HUDEP-2 (cell line): Measurements from ENCODE around the gene GPD1L.
"Not testable (repeated sequence)": the region's sequence is repeated elsewhere in the genome, so short reads cannot be mapped to it uniquely, and the experiment has no call there.

ENCODE experiments used
- DNase-seq, 76 experiments: peaks; one replicate each; lab custom pipeline; 2025; ENCODE audit not compliant: unreplicated experiment in 76 of 76; lab: John Stamatoyannopoulos, UW

GPD1L gene

DNA sequence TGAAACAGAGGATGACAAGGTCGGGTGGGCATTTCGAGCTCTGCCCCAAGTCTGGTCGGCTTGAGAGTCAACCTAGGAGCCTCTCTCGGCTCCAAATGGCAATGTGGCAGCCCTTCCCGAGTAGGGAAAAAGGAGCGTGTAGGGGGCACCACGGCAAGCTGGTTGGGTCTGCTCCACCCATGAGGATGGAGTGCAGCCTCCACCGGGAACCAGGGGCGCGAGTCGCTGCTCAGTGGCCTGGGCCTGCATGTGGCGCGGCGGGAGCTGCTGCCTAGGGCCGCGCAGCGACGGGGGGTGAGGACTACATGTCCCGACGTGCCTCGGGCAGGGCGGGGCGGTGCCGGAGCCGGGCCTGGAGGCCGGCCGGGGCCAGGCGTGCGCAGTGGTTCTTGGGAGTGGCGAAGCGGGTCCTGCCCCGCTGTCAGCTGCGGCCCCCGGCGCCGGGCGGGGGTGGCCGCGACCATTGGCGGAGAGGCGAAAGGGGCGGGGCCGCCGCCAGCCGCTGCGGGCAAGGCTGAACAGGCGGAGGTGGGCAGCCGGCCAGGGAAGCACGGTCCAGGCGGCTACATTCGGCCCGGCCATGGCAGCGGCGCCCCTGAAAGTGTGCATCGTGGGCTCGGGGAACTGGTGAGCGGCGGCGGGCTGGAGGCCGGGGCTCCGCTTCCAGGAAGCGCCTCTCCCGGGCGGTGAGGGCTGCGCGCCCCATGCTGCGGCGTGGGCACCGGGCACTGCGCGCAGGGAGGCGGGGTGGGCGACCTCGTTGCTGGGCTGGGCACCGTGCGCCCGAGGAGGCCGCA lies at the start of gene GPD1L:
Gene GPD1L, plus strand, starts transcription at position 489 of the 797 bp plus-strand sequence. Its CDS starts 92 bp downstream, at position 581.
- peak; percentile 11 to 97 (median 90) for DNase-seq

DNA sequence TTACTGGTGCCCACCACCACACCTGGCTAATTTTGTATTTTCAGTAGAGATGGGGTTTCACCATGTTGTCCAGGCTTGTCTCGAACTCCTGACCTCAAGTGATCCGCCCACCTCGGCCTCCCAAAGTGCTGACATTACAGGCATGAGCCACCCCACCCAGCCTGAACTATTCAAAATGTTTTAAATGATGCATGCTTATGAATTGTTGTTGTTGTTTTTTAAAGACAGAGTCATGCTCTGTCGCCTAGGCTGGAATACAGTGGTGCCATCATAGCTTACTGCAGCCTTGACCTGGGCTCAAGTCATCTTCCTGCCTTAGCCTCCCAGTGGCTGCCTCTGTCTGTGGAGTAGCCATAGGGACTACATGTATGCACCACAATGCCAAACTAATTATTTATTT lies 48.0 kb upstream of the GPD1L start:
- not testable (repeated sequence) for DNase-seq

- no peak for DNase-seq
These were observed 43.4 kb upstream of the GPD1L start for GRCh38 chr3:32062950-32063582.

- DNase-seq = no peak
These were observed 39.7 kb upstream of the GPD1L start for GRCh38 chr3:32066686-32067085.

DNA sequence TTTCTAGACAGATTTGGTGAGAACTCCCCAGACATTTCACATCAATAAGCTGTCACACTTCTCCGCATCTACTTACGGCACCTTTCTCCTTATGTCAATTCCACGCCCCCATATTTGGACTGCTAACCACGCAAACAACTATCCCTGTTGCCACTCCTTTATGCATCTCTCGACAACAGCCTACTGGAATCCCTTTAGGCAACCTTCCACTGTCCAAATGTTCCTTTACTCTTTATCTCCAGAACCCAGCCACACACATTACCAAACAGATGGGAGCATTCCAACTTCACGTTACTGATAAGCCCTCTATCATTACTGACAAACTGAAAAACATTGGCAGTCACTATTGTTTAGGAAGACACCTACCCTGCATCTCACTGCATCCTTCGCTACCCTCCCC lies 32.2 kb upstream of the GPD1L start:
- DNase-seq = peak in 60 of 76 experiments; percentile 1 to 81 (median 38)

DNA sequence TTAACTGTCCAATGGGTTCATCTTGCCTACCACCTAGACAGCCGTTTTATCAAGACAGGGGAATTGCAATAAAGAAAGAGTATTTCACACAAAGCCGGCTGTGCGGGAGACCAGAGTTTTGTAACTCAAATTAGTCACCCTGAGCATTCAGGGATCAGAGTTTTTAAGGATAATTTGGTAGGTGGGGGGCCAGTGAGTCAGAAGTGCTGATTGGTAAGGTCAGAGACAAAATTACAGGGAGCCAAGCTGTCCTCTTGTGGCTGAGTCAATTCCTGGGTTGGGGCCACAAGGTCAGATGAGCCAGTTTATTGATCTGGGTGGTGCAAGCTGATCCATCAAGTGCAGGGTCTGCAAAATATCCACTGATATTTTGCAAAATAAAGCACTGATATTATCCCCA lies 29.9 kb upstream of the GPD1L start:
- DNase-seq = no peak

DNA sequence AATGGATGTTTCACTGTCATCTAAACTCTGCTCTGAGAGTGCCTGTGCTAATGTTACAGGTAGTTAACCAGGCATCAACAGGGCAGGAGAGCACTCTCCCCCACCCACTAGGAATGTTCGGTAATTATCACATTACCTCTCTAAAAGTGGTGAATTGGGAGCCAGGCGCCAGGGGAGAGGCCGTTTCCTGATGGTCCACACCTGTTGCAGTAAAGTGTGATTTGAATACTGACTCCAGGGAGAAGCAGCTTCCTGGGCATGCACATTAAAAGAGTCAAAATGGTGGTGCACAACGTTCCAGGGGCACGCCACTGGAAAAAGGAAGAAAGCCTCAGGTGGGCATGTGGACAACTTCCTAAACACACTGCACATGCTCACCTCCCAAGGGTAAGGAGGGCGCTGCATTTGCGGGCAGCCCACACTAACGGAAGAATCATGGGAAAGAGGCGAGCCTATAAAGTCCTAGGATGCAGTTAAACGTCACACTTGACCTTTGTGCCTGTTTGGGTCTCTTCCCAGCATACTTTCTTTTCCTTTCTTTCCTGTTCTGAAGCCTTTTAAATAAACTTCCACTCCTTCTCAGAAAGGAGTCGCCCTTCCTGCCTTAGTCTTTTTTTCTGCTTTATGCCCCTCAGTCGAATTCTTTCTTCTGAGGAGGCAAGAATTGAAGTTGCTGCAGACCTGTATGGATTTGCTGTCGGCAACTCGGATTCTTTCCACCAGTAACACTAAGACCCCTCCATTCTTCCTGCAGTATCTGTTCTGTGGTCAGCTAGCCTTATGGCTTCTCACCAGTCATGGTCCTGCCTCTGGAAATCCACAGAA lies 28.9 kb upstream of the GPD1L start:
- no peak for DNase-seq

DNA sequence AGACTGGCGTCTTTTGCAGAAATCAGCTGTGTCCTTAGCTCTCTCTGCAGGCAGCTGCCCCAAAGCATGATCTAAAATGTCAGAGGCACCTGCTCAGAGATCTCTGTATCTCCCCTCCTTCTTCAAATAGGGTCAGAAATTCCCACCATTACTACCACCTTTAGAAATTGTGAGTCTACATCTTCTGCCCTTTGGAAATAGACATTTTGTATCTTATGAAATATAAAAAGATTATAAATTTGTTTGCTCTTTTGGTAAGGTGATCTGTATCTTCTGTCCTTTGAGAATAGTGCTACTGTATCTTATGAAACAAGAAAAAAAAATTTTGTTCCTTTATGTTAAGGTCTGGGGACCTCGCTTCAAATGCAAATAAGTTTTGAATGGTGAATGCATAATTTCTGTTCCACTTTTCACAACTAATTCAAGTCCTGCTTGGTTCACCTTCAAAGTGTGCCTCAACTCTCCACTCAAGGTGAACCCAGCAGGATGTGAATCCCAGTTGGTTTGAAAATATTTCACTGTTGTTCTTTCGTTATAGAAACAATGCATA lies 28.3 kb upstream of the GPD1L start:
- no peak for DNase-seq

- DNase-seq = no peak
These were observed 27.6 kb upstream of the GPD1L start for GRCh38 chr3:32078864-32079263.

DNA sequence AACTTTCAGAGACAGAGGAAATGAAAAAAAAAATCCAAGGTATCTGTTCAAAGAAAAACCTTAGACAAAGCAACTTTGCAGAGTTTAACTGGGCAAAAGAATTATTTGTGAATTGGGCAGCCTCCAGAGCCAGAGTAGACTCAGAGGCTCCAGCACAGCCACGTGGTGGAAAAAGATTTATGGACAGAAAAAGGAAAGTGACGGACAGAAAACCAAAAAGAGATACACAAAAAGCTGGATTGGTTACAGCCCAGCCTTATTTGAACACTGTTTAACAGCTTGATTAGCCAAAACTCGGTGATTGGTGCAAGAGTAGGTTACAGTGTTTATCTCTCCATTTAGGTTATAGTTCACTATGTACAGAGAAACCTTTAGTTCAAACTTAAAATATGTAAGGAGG lies 23.7 kb upstream of the GPD1L start:
- DNase-seq = no peak

GRCh38 chr3:32083702-32084270 lies 22.6 kb upstream of the GPD1L start:
- DNase-seq = no peak

DNA sequence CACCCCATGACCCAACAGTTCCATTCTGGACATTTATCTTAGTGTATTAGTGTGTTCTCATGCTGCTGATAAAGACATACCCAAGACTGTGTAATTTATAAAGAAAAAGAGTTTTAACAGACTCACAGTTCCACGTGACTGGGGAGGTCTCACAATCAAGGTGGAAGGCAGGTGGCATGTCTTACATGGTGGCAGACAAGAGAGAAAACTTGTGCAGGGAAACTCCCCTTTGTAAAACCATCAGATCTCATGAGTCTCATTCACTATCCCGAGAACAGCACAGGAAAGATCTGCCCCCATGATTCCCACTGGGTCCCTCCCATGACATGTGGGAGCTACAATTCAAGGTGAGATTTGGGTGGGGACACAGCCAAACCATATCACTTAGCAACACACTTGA lies 21.6 kb upstream of the GPD1L start:
- no peak for DNase-seq

- no peak for DNase-seq
These were observed 20.0 kb upstream of the GPD1L start for GRCh38 chr3:32086464-32086863.

GRCh38 chr3:32089476-32089875 lies 16.9 kb upstream of the GPD1L start:
- DNase-seq = peak in 2 of 76 experiments; percentile 31 to 36

DNA sequence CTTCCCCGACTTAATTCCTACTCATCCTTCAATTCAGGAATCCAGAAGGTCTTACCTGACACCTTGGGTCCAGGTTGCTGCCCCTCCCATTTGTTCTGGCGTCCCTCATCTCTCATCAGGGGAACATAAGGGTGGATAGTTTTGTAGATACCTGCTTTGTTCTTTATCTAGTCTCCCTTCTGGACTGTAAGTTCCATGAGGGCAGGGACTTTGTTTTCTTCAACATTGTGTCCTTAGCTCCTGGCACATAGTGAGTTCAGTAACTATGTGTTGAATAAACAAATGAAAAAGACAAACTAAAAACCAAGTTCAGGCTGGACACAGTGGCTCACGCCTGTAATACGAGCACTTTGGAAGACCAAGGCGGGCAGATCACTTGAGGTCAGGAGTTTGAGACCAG lies 13.2 kb upstream of the GPD1L start:
- DNase-seq = no peak

DNA sequence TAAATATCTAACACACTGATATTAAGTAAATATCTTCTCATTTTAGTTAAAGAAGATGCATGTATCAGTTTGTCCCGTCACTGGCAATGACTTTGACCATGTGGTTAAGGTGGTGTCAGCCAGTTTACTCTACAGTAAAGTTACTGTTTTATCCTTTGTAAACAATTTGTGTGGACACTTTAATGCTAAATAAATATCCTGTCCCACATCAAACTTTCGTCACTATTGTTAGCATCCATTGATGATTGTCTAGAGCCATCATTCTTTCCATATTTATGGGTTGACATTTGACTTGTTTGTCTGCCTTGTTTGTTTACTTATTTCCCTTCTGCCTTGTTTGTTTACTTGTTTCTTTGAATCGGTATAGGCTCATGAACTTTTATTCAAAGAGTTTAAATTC lies 11.0 kb upstream of the GPD1L start:
- DNase-seq = no peak

GRCh38 chr3:32097768-32098167 lies 8.7 kb upstream of the GPD1L start:
- no peak for DNase-seq

DNA sequence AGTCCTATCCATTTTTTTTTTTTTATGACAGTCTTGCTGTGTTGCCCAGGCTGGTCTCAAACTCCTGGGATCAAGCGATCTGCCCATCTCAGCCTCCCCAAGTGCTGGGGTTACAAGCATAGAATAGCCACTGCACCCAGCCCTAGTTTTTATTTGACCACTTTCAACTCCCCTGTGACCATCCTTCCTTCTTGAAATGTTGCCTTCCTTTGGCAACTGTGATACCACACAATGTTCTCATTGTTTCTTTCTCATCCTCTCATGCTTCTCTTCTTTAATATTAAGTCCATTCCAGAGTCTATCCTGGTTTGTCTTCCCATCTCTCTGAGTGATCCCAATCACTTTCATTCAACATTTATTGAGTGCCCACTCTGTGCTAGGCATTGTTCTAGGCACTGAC lies 7.9 kb upstream of the GPD1L start:
- DNase-seq = no peak

DNA sequence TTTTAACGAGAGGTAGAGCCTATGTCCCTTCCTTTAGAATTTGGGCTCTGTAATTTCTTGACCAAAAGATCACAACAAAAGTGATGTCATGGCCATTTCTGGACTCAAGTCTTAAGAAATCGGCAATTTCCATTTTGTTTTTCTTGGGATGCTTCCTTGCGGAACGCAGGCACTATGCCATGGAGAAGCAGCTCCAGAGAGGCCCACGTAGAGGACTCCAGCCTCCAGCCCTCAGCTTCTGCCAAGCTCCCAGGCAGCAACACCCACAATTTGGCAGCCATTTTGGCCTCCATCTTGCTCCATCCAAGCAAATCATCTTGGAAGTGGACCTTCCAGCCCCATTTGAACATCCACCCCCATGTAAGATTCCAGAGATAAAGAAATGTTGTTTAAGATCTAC lies 6.0 kb upstream of the GPD1L start:
- no peak for DNase-seq

DNA sequence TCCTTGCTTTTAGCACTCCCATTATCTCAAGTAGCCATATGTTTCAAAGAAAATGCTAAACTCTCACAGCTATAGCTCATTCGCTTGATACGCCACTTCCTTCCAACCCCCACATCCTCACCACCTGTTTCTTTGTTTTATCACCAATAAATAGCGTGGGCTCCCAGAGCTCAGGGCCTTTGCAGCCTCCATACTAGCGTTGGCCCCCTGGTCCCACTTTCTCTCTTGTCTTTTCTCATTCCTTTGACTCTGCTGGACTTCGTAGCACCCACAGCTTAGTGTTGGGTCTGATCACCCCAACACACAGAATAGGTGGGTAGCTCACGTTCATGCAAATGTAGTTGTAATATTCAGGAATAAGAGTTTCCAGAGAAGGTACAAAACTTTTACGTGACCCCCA lies 4.1 kb upstream of the GPD1L start:
- DNase-seq = no peak

GRCh38 chr3:32104492-32104891 lies 1.9 kb upstream of the GPD1L start:
- no peak for DNase-seq
